ENCODE results near the gene CADM2. TPM values are rescaled to one million over a fixed set of nuclear protein-coding genes. Genes with fewer than 3 reads are reported as not detected.

Gene CADM2
- total and polyA plus RNA-seq, 4 donors, result 1.3 to 1.8 TPM; not detected in 2

DNA sequence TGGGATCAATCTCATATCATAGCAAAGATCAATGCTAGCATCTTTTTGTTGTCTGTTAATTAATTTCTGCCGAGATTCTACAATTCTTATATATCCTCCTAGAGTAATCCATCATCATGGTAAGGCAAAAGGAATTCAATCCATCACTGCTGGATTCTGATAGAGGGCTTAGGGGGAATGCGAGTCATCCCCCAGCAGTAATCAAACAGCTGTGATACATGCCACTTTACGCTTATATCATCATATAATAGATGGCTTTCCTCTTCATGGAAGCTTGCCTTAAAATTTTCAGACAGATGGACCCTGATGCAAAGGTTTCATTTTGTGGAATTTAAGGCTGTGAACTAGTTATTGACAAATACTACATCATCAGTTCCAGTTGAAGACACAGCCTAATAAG lies 645.9 kb downstream of the CADM2 start:
- H3K4me1 ChIP-seq (ENCODE audit: control insufficient read depth in 1 of 2, insufficient read depth in 2 of 2, low read length in 2 of 2), result no peaks in the 10 kb centered on the region
- no peaks in the 10 kb centered on the region for H3K9me3 ChIP-seq (ENCODE audit: control insufficient read depth, low read length)
- ATAC-seq (ENCODE audit: low FRiP score) (no peak), DNase-seq (no peak)
- intact Hi-C loops (cut with DNase I), result no loop called here
- 48 to 56% methylated on average over 3 of the region's 3 CpGs for WGBS, 2 donors
- H3K27me3 ChIP-seq (ENCODE audit: control insufficient read depth in 1 of 2, insufficient read depth in 2 of 2, low read length in 1 of 2), result no peaks in the 10 kb centered on the region
- H3K4me3 ChIP-seq (ENCODE audit: low read length in 2 of 2), result no peak overlapping the region
- no peak overlapping the region for H3K27ac ChIP-seq (ENCODE audit: low read depth in 1 of 2, low read length in 2 of 2)
- H3K36me3 ChIP-seq (ENCODE audit: control insufficient read depth in 1 of 2, insufficient read depth in 2 of 2, low read length in 1 of 2), result no peaks in the 10 kb centered on the region

DNA sequence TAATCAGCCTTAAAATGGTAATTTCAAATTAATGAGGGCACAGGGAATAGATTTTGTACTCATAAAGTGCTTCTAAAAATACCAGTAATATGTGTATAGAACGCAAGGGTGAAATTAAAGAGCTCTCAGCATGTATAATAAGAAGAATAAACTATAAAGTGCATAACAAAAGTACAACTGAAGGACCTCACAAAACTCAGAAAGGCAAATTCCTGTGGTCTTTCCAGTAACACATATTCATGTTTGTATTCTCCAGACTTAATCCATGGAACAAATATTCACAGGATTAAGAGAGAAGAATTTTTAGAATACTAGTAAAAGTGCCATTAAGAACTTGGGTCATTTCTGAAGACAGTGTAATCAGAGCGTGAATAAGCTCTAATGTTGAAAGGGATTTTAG lies 646.3 kb downstream of the CADM2 start:
- no peak for ATAC-seq (ENCODE audit: low FRiP score)
- no peak overlapping the region for H3K4me3 ChIP-seq (ENCODE audit: low read length in 2 of 2)
- no peaks in the 10 kb centered on the region for H3K27me3 ChIP-seq (ENCODE audit: control insufficient read depth in 1 of 2, insufficient read depth in 2 of 2, low read length in 1 of 2)
- no peaks in the 10 kb centered on the region for H3K4me1 ChIP-seq (ENCODE audit: control insufficient read depth in 1 of 2, insufficient read depth in 2 of 2, low read length in 2 of 2)
- intact Hi-C loops (cut with DNase I), result no loop called here
- DNase-seq, result no peak
- no peak overlapping the region for H3K27ac ChIP-seq (ENCODE audit: low read depth in 1 of 2, low read length in 2 of 2)
- H3K9me3 ChIP-seq (ENCODE audit: control insufficient read depth, low read length), result no peaks in the 10 kb centered on the region
- no peaks in the 10 kb centered on the region for H3K36me3 ChIP-seq (ENCODE audit: control insufficient read depth in 1 of 2, insufficient read depth in 2 of 2, low read length in 1 of 2)
- 70 to 84% methylated on average over 2 of the region's 2 CpGs for WGBS, 2 donors

GRCh38 chr3:85626662-85627061 lies 667.9 kb downstream of the CADM2 start:
- Histone ChIP-seq H3K9me3 (ENCODE audit: control insufficient read depth, low read length) (no peaks in the 10 kb centered on the region), H3K4me3 (ENCODE audit: low read length in 2 of 2) (no peak overlapping the region), H3K4me1 (ENCODE audit: control insufficient read depth in 1 of 2, insufficient read depth in 2 of 2, low read length in 2 of 2) (no peaks in the 10 kb centered on the region), H3K27ac (ENCODE audit: low read depth in 1 of 2, low read length in 2 of 2) (no peak overlapping the region), H3K27me3 (ENCODE audit: control insufficient read depth in 1 of 2, insufficient read depth in 2 of 2, low read length in 1 of 2) (no peaks in the 10 kb centered on the region), H3K36me3 (ENCODE audit: control insufficient read depth in 1 of 2, insufficient read depth in 2 of 2, low read length in 1 of 2) (no peaks in the 10 kb centered on the region)
- no peak for ATAC-seq (ENCODE audit: low FRiP score)
- 19 to 21% methylated on average over 2 of the region's 2 CpGs for WGBS, 2 donors
- intact Hi-C loops (cut with DNase I), result no loop called here
- no peak for DNase-seq

- H3K27ac ChIP-seq (ENCODE audit: low read depth in 1 of 2, low read length in 2 of 2), result no peak overlapping the region
- DNase-seq (no peak), ATAC-seq (ENCODE audit: low FRiP score) (no peak)
- H3K27me3 ChIP-seq (ENCODE audit: control insufficient read depth in 1 of 2, insufficient read depth in 2 of 2, low read length in 1 of 2), result no peaks in the 10 kb centered on the region
- no peaks in the 10 kb centered on the region for H3K9me3 ChIP-seq (ENCODE audit: control insufficient read depth, low read length)
- intact Hi-C loops (cut with DNase I), result no loop called here
- no peak overlapping the region for H3K4me3 ChIP-seq (ENCODE audit: low read length in 2 of 2)
- WGBS, 2 donors, result 76 to 81% methylated on average over 5 of the region's 5 CpGs
- H3K4me1 ChIP-seq (ENCODE audit: control insufficient read depth in 1 of 2, insufficient read depth in 2 of 2, low read length in 2 of 2), result no peaks in the 10 kb centered on the region
- no peaks in the 10 kb centered on the region for H3K36me3 ChIP-seq (ENCODE audit: control insufficient read depth in 1 of 2, insufficient read depth in 2 of 2, low read length in 1 of 2)
Observed at GRCh38 chr3:85627932-85628331, 669.1 kb downstream of the CADM2 start.

DNA sequence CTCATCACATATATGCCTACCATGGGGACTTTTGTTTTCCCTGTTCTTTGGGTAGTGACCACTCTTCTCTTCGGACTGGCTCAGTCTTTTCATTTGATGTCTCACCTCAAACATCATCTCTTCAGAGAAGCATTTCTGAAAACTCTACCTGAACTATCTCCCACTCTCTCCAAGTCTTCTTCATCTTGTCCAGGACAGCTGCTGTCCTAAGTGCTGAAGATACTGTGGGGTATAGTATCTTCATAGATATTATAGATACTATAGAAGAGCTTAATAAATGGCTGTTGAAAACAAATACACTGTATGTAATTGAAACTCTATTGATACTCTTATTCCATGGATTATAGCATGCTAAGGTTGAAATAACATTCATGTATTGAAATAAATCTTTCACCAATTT lies 672.3 kb downstream of the CADM2 start:
- H3K4me3 ChIP-seq (ENCODE audit: low read length in 2 of 2), result no peak overlapping the region
- WGBS, 2 donors, result 90 to 91% methylated on average over 1 of the region's 1 CpG
- ATAC-seq (ENCODE audit: low FRiP score), result no peak
- H3K36me3 ChIP-seq (ENCODE audit: control insufficient read depth in 1 of 2, insufficient read depth in 2 of 2, low read length in 1 of 2), result no peaks in the 10 kb centered on the region
- no peak for DNase-seq
- no peaks in the 10 kb centered on the region for H3K27me3 ChIP-seq (ENCODE audit: control insufficient read depth in 1 of 2, insufficient read depth in 2 of 2, low read length in 1 of 2)
- no peaks in the 10 kb centered on the region for H3K9me3 ChIP-seq (ENCODE audit: control insufficient read depth, low read length)
- H3K4me1 ChIP-seq (ENCODE audit: control insufficient read depth in 1 of 2, insufficient read depth in 2 of 2, low read length in 2 of 2), result no peaks in the 10 kb centered on the region
- H3K27ac ChIP-seq (ENCODE audit: low read depth in 1 of 2, low read length in 2 of 2), result no peak overlapping the region
- intact Hi-C loops (cut with DNase I), result no loop called here

GRCh38 chr3:85632921-85633320 lies 674.1 kb downstream of the CADM2 start:
- Histone ChIP-seq H3K4me1 (ENCODE audit: control insufficient read depth in 1 of 2, insufficient read depth in 2 of 2, low read length in 2 of 2) (no peaks in the 10 kb centered on the region), H3K36me3 (ENCODE audit: control insufficient read depth in 1 of 2, insufficient read depth in 2 of 2, low read length in 1 of 2) (no peaks in the 10 kb centered on the region), H3K9me3 (ENCODE audit: control insufficient read depth, low read length) (no peaks in the 10 kb centered on the region), H3K27me3 (ENCODE audit: control insufficient read depth in 1 of 2, insufficient read depth in 2 of 2, low read length in 1 of 2) (no peaks in the 10 kb centered on the region), H3K4me3 (ENCODE audit: low read length in 2 of 2) (no peak overlapping the region), H3K27ac (ENCODE audit: low read depth in 1 of 2, low read length in 2 of 2) (no peak overlapping the region)
- DNase-seq, result no peak
- ATAC-seq (ENCODE audit: low FRiP score), result no peak
- WGBS, 2 donors, result 71 to 74% methylated on average over 4 of the region's 4 CpGs
- intact Hi-C loops (cut with DNase I), result no loop called here

DNA sequence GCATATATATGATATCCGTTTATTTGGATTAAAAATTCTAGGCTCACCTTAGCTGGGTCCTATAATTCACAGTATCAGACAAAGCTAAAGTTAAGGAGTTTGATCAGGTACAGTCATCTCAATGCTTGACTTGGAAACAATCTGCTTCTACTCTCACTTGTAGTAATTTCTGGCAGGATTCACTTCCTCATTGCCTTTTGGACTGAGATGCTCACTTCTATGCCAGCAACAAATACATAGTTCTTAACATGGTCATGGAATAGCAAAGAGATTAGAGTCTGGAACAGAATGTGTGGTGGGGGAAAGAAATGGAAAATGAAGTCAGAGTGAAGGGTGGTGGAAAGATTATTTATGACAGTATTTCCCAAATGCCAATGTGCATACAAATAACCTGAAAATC lies 693.6 kb downstream of the CADM2 start:
- 82 to 84% methylated on average over 1 of the region's 1 CpG for WGBS, 2 donors
- Histone ChIP-seq H3K9me3 (ENCODE audit: control insufficient read depth, low read length) (no peaks in the 10 kb centered on the region), H3K4me1 (ENCODE audit: control insufficient read depth in 1 of 2, insufficient read depth in 2 of 2, low read length in 2 of 2) (no peaks in the 10 kb centered on the region), H3K4me3 (ENCODE audit: low read length in 2 of 2) (no peak overlapping the region), H3K27me3 (ENCODE audit: control insufficient read depth in 1 of 2, insufficient read depth in 2 of 2, low read length in 1 of 2) (no peaks in the 10 kb centered on the region), H3K36me3 (ENCODE audit: control insufficient read depth in 1 of 2, insufficient read depth in 2 of 2, low read length in 1 of 2) (no peaks in the 10 kb centered on the region), H3K27ac (ENCODE audit: low read depth in 1 of 2, low read length in 2 of 2) (no peak overlapping the region)
- intact Hi-C loops (cut with DNase I), result no loop called here
- DNase-seq, result no peak
- ATAC-seq (ENCODE audit: low FRiP score), result no peak

- 53% methylated on average over 2 of the region's 2 CpGs for WGBS, 2 donors
- ATAC-seq (ENCODE audit: low FRiP score), result no peak
- Histone ChIP-seq H3K36me3 (ENCODE audit: control insufficient read depth in 1 of 2, insufficient read depth in 2 of 2, low read length in 1 of 2) (no peaks in the 10 kb centered on the region), H3K4me3 (ENCODE audit: low read length in 2 of 2) (no peak overlapping the region), H3K27me3 (ENCODE audit: control insufficient read depth in 1 of 2, insufficient read depth in 2 of 2, low read length in 1 of 2) (no peaks in the 10 kb centered on the region), H3K27ac (ENCODE audit: low read depth in 1 of 2, low read length in 2 of 2) (no peak overlapping the region), H3K9me3 (ENCODE audit: control insufficient read depth, low read length) (no peaks in the 10 kb centered on the region), H3K4me1 (ENCODE audit: control insufficient read depth in 1 of 2, insufficient read depth in 2 of 2, low read length in 2 of 2) (no peaks in the 10 kb centered on the region)
- intact Hi-C loops (cut with DNase I), result no loop called here
- DNase-seq, result no peak
Observed at GRCh38 chr3:85660451-85660850, 701.7 kb downstream of the CADM2 start.

- Histone ChIP-seq H3K27me3 (ENCODE audit: control insufficient read depth in 1 of 2, insufficient read depth in 2 of 2, low read length in 1 of 2) (no peaks in the 10 kb centered on the region), H3K4me1 (ENCODE audit: control insufficient read depth in 1 of 2, insufficient read depth in 2 of 2, low read length in 2 of 2) (no peaks in the 10 kb centered on the region), H3K9me3 (ENCODE audit: control insufficient read depth, low read length) (no peaks in the 10 kb centered on the region), H3K36me3 (ENCODE audit: control insufficient read depth in 1 of 2, insufficient read depth in 2 of 2, low read length in 1 of 2) (no peaks in the 10 kb centered on the region), H3K4me3 (ENCODE audit: low read length in 2 of 2) (no peak overlapping the region), H3K27ac (ENCODE audit: low read depth in 1 of 2, low read length in 2 of 2) (no peak overlapping the region)
- no peak for DNase-seq
- 53 to 54% methylated on average over 3 of the region's 3 CpGs for WGBS, 2 donors
- intact Hi-C loops (cut with DNase I), result no loop called here
- no peak for ATAC-seq (ENCODE audit: low FRiP score)
Observed at GRCh38 chr3:85662462-85662861, 703.7 kb downstream of the CADM2 start.

All from aorta (tissue), 5 donors.